HFF-Myc (cell line): Measurements from ENCODE around the gene EXOC4.

Source experiments
- DNase-seq: peaks from one replicate; pipeline ENCODE4 v3.0.0-alpha.2; 2011; ENCODE audit warnings: low read depth; ENCODE audit errors: extremely low read depth
- H3K4me3 ChIP-seq: replicated peaks from 2 replicates; pipeline ENCODE4 v1.5.1; 2011; ENCODE audit warnings: low read depth, mild to moderate bottlenecking, control low read depth, low read length
- CTCF ChIP-seq: IDR thresholded peaks from 2 replicates; pipeline ENCODE4 v1.5.1; 2012; ENCODE audit warnings: mild to moderate bottlenecking, low read depth, low read length, control low read depth; ENCODE audit errors: missing control alignments

The EXOC4 gene

GRCh38 chr7:133290041-133290440 is 37.2 kb downstream of the EXOC4 start:
- no peak overlapping the region for H3K4me3 ChIP-seq
- TF ChIP-seq CTCF = no peak
- no peak for DNase-seq

GRCh38 chr7:133290676-133291333 is 37.9 kb downstream of the EXOC4 start:
- no peak for DNase-seq
- no peak for TF ChIP-seq CTCF
- H3K4me3 ChIP-seq = no peak overlapping the region

GRCh38 chr7:133292631-133293030 is 39.8 kb downstream of the EXOC4 start:
- no peak for TF ChIP-seq CTCF
- no peak overlapping the region for H3K4me3 ChIP-seq
- DNase-seq = no peak

GRCh38 chr7:133293384-133294160 is 40.7 kb downstream of the EXOC4 start:
- DNase-seq = no peak
- H3K4me3 ChIP-seq = no peak overlapping the region

GRCh38 chr7:133294234-133294633 is 41.4 kb downstream of the EXOC4 start:
- TF ChIP-seq CTCF = no peak
- no peak for DNase-seq
- H3K4me3 ChIP-seq = no peak overlapping the region

More at GRCh38 chr7:133293384-133294160, 40.7 kb downstream of the EXOC4 start:
- no peak for TF ChIP-seq CTCF

GRCh38 chr7:133295484-133295883 is 42.6 kb downstream of the EXOC4 start:
- DNase-seq = no peak
- no peak overlapping the region for H3K4me3 ChIP-seq
- TF ChIP-seq CTCF = no peak
